GM21360 (cell line): ENCODE measurements around the gene CPVL.

Experiments
- ATAC-seq: cut with Tn5 transposase; IDR thresholded peaks from one replicate; pipeline ENCODE4 v1.9.1; 2021; ENCODE audit warnings: mild to moderate bottlenecking, moderate library complexity; ENCODE audit not compliant: unreplicated experiment

CPVL gene

GRCh38 chr7:28954471-28954870, 191.9 kb downstream of the CPVL start:
- no peak for ATAC-seq

- no peak for ATAC-seq
These were observed 192.7 kb downstream of the CPVL start for GRCh38 chr7:28953633-28954032.
